Measurements from ENCODE around the gene LUC7L3.

LUC7L3 gene

GRCh38 chr17:50749245-50749644 is 29.8 kb downstream of the LUC7L3 start:
- no peak for DNase-seq (ENCODE audit: low read depth)
- H3K4me3 ChIP-seq (ENCODE audit: low read depth, low read length): no peak overlapping the region
- TF ChIP-seq CTCF (conservative IDR thresholded peaks at IDR 0.05; ENCODE audit: low read depth, low read length): no peak

- DNase-seq (ENCODE audit: low read depth): no peak
- H3K4me3 ChIP-seq (ENCODE audit: low read depth, low read length): no peak overlapping the region
- TF ChIP-seq CTCF (conservative IDR thresholded peaks at IDR 0.05; ENCODE audit: low read depth, low read length): no peak
Observed at GRCh38 chr17:50754521-50754920, 35.1 kb downstream of the LUC7L3 start.

- H3K4me3 ChIP-seq (ENCODE audit: low read depth, low read length): no peak overlapping the region
- no peak for DNase-seq (ENCODE audit: low read depth)
- no peak for TF ChIP-seq CTCF (conservative IDR thresholded peaks at IDR 0.05; ENCODE audit: low read depth, low read length)
Observed at GRCh38 chr17:50758524-50758923, 39.1 kb downstream of the LUC7L3 start.

- no peak for TF ChIP-seq CTCF (conservative IDR thresholded peaks at IDR 0.05; ENCODE audit: low read depth, low read length)
- no peak overlapping the region for H3K4me3 ChIP-seq (ENCODE audit: low read depth, low read length)
- DNase-seq (ENCODE audit: low read depth): no peak
Observed at GRCh38 chr17:50758989-50759544, 39.7 kb downstream of the LUC7L3 start.

GRCh38 chr17:50762177-50762576 is 42.8 kb downstream of the LUC7L3 start:
- DNase-seq (ENCODE audit: low read depth): no peak
- no peak for TF ChIP-seq CTCF (conservative IDR thresholded peaks at IDR 0.05; ENCODE audit: low read depth, low read length)
- H3K4me3 ChIP-seq (ENCODE audit: low read depth, low read length): no peak overlapping the region

GRCh38 chr17:50763716-50764475 is 44.5 kb downstream of the LUC7L3 start:
- DNase-seq (ENCODE audit: low read depth): no peak
- H3K4me3 ChIP-seq (ENCODE audit: low read depth, low read length): no peak overlapping the region
- no peak for TF ChIP-seq CTCF (conservative IDR thresholded peaks at IDR 0.05; ENCODE audit: low read depth, low read length)

GRCh38 chr17:50764734-50765149 is 45.3 kb downstream of the LUC7L3 start:
- DNase-seq (ENCODE audit: low read depth): no peak
- TF ChIP-seq CTCF (conservative IDR thresholded peaks at IDR 0.05; ENCODE audit: low read depth, low read length): no peak
- H3K4me3 ChIP-seq (ENCODE audit: low read depth, low read length): no peak overlapping the region
